Right atrium auricular region (tissue), 2 donors: ENCODE measurements around the gene SFRP5. TPM values are rescaled to one million over a fixed set of nuclear protein-coding genes. Genes with fewer than 3 reads are reported as not detected.

ENCODE experiments used
- DNase-seq: peaks from one replicate; pipeline ENCODE4 v3.0.0-alpha.2; 2019; ENCODE audit warnings: low spot score
- H3K27ac ChIP-seq, 2 donors: fragments of 200-600 bp; sonication (generic); 1 replicate in 1 of 2; 2 replicates in 1 of 2; pipeline ENCODE4 v1.5.1; 2016 to 2019
- H3K27me3 ChIP-seq, 2 donors: fragments of 200-600 bp; sonication (generic); one replicate each; pipeline versions ENCODE4 v1.5.1 to v1.6.0; 2017 to 2019
- H3K36me3 ChIP-seq: fragments of 200-600 bp; sonication (generic); one replicate; pipeline ENCODE4 v1.5.1; 2016
- H3K4me1 ChIP-seq, 2 donors: fragments of 200-600 bp; sonication (generic); one replicate each; pipeline versions ENCODE4 v1.5.1 to v1.6.0; 2017 to 2019
- H3K4me3 ChIP-seq, 2 donors: fragments of 200-600 bp; sonication (generic); 1 replicate in 1 of 2; 2 replicates in 1 of 2; pipeline ENCODE4 v1.5.1; 2017 to 2019; ENCODE audit warnings: mild to moderate bottlenecking in 1 of 2, moderate library complexity in 1 of 2
- H3K9me3 ChIP-seq, 2 donors: fragments of 200-600 bp; sonication (generic); one replicate each; pipeline ENCODE4 v1.5.1; 2019
- total RNA-seq, 2 donors: library from RNA; depleted of rRNA; stranded (reverse); fragments of >200 nt; gene quantifications; one replicate each; pipeline ENCODE4 v1.1.0, GENCODE V29; 2016
- TF ChIP-seq, protein P1 (sequence below), 2 donors: fragments of 200-600 bp; sonication (generic); IDR thresholded peaks; one replicate each; pipeline ENCODE4 v1.5.1; 2019; ENCODE audit warnings: antibody characterized with exemption in 2 of 2

SFRP5 gene
- total RNA-seq, 2 donors from 2014 or later = 140 to 260 TPM

- no peak overlapping the region for H3K4me3 ChIP-seq
- peaks cover 0 to 22% of the 10 kb centered on the region in 2 donors for H3K4me1 ChIP-seq
- peaks cover 62% of the 10 kb centered on the region for H3K36me3 ChIP-seq
- H3K27ac ChIP-seq = no peak overlapping the region
- no peaks in the 10 kb centered on the region for H3K27me3 ChIP-seq
- DNase-seq = no peak
- H3K9me3 ChIP-seq = no peaks in the 10 kb centered on the region
- TF ChIP-seq, protein P1, sequence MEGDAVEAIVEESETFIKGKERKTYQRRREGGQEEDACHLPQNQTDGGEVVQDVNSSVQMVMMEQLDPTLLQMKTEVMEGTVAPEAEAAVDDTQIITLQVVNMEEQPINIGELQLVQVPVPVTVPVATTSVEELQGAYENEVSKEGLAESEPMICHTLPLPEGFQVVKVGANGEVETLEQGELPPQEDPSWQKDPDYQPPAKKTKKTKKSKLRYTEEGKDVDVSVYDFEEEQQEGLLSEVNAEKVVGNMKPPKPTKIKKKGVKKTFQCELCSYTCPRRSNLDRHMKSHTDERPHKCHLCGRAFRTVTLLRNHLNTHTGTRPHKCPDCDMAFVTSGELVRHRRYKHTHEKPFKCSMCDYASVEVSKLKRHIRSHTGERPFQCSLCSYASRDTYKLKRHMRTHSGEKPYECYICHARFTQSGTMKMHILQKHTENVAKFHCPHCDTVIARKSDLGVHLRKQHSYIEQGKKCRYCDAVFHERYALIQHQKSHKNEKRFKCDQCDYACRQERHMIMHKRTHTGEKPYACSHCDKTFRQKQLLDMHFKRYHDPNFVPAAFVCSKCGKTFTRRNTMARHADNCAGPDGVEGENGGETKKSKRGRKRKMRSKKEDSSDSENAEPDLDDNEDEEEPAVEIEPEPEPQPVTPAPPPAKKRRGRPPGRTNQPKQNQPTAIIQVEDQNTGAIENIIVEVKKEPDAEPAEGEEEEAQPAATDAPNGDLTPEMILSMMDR (IDR thresholded peaks at IDR 0.05) = no peak
These were observed 14.3 kb downstream of the SFRP5 start for GRCh38 chr10:97757471-97757870.

DNA sequence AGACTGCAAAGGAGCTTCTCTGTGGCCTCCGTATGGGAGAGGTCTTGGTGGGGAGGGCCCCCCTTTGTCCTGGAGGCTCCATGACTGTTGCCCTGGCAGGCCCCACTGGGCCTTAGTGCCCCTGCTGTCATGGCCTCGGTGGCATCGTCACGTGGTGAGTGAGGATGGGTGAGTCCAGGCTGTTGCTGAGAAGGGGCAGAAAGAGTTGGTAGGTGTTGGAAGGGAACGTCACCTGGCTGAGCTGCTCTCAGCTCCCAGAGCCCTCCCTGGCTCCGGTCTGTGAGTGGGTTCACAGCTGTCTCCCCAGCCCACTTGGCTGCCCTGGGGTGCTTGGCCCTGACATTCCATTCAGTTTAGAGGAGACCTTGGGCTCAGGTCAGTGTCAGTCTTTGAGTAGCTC is 16.1 kb downstream of the SFRP5 start:
- TF ChIP-seq, protein P1 (IDR thresholded peaks at IDR 0.05) = no peak
- DNase-seq = no peak
- no peaks in the 10 kb centered on the region for H3K27me3 ChIP-seq
- H3K27ac ChIP-seq = no peak overlapping the region
- H3K4me1 ChIP-seq = peaks cover 0 to 5% of the 10 kb centered on the region in 2 donors
- H3K9me3 ChIP-seq = no peaks in the 10 kb centered on the region
- H3K36me3 ChIP-seq = peaks cover 78% of the 10 kb centered on the region
- no peak overlapping the region for H3K4me3 ChIP-seq

DNA sequence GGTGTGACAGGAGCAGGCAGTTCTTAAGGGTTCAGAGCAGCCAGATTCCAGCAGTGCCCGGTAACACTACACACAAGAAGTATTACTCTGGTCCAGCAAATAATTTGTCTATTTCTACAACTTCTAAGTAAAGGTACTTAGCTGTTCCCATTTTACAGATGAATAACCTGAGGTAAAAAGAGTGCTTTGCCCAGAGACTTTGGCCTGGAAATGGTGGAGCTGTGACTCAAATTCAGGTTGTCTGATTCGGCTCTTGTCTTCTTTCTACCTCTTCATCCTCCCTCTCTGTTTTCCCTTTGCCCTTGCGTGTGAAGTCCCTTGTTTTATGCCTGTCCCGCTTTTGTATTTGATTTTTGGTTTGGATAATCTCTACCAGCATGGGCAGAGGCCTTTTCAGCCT is 17.1 kb downstream of the SFRP5 start:
- Histone ChIP-seq H3K9me3 (no peaks in the 10 kb centered on the region), H3K4me1 (peaks cover 0 to 4% of the 10 kb centered on the region in 2 donors), H3K36me3 (peaks cover 82% of the 10 kb centered on the region), H3K4me3 (no peak overlapping the region), H3K27ac (no peak overlapping the region), H3K27me3 (no peaks in the 10 kb centered on the region)
- TF ChIP-seq, protein P1 (IDR thresholded peaks at IDR 0.05) = no peak
- no peak for DNase-seq

DNA sequence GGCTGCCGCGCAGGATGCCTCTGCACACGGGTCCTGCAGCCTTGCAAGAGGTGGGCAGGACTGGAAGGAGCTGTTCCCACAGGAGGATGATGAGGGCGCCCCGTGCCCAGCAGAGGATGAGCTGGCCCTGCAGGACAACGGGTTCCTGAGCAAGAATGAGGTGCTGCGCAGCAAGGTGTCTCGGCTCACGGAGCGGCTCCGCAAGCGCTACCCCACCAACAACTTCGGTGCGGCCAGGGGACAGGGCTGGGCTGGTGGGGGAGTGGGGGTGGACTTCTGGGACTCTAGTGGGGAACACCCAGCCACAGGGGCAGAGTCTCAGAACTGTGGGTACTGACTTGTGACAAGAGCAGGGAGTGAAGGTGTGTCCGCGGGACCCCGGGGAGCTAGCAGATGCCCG is 18.8 kb downstream of the SFRP5 start:
- TF ChIP-seq, protein P1 (IDR thresholded peaks at IDR 0.05) = no peak
- Histone ChIP-seq H3K4me1 (no peaks in the 10 kb centered on the region), H3K36me3 (peaks cover 93% of the 10 kb centered on the region), H3K4me3 (no peak overlapping the region), H3K27me3 (no peaks in the 10 kb centered on the region), H3K27ac (no peak overlapping the region), H3K9me3 (no peaks in the 10 kb centered on the region)
- no peak for DNase-seq

GRCh38 chr10:97748116-97748515 is 23.7 kb downstream of the SFRP5 start:
- TF ChIP-seq, protein P1 (IDR thresholded peaks at IDR 0.05) = no peak
- DNase-seq = no peak
- peaks cover 76% of the 10 kb centered on the region for H3K36me3 ChIP-seq
- no peaks in the 10 kb centered on the region for H3K27me3 ChIP-seq
- no peak overlapping the region for H3K4me3 ChIP-seq
- H3K9me3 ChIP-seq = no peaks in the 10 kb centered on the region
- H3K27ac ChIP-seq = no peak overlapping the region
- H3K4me1 ChIP-seq = peaks cover 0 to 15% of the 10 kb centered on the region in 2 donors

DNA sequence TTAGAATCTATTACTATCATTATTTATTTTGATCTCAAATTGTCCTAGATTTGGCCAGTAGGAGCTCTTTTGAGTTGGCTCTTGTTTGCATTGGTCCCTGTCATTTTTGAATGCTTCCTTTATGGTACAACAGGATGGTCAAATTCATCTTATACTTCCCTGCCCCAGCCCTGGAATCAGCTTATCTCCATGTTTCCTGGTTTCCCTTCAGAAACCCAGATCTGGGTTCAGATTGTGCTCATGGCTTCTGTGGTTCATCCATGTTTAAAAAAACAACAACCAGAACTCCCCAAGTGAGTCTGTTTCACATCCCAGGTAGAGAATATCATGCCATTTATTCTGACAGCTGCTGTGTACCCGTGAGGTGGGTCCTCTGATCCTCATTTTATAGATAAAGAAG is 24.2 kb downstream of the SFRP5 start:
- TF ChIP-seq, protein P1 (IDR thresholded peaks at IDR 0.05) = no peak
- H3K36me3 ChIP-seq = peaks cover 71% of the 10 kb centered on the region

More for the DNA sequence above, 24.2 kb downstream of the SFRP5 start:
- H3K4me3 ChIP-seq = no peak overlapping the region
- no peak for DNase-seq
- H3K9me3 ChIP-seq = no peaks in the 10 kb centered on the region
- H3K27me3 ChIP-seq = no peaks in the 10 kb centered on the region
- H3K4me1 ChIP-seq = peaks cover 0 to 20% of the 10 kb centered on the region in 2 donors
- H3K27ac ChIP-seq = no peak overlapping the region
